Retina (tissue), 1 donor: ENCODE measurements around the gene POLR2B.
"Not testable (repeated sequence)": the region's sequence is repeated elsewhere in the genome, so short reads cannot be mapped to it uniquely, and the experiment has no call there.

Experiments
- DNase-seq: peaks from one replicate; pipeline ENCODE4 v3.0.0-alpha.2; 2016

The POLR2B gene

GRCh38 chr4:57059890-57060716 is 81.4 kb downstream of the POLR2B start:
- DNase-seq: no peak

- not testable (repeated sequence) for DNase-seq
Observed at GRCh38 chr4:57060717-57061067, 82.0 kb downstream of the POLR2B start.

- no peak for DNase-seq
Observed at GRCh38 chr4:57061395-57061794, 82.7 kb downstream of the POLR2B start.

GRCh38 chr4:57063518-57063917 is 84.8 kb downstream of the POLR2B start:
- DNase-seq: no peak

GRCh38 chr4:57064120-57064519 is 85.4 kb downstream of the POLR2B start:
- DNase-seq: no peak

- DNase-seq: no peak
Observed at GRCh38 chr4:57064811-57065711, 86.4 kb downstream of the POLR2B start.

GRCh38 chr4:57065730-57066482 is 87.2 kb downstream of the POLR2B start:
- no peak for DNase-seq

GRCh38 chr4:57068237-57068981 is 89.7 kb downstream of the POLR2B start:
- DNase-seq: no peak

GRCh38 chr4:57070461-57070860 is 91.8 kb downstream of the POLR2B start:
- DNase-seq: no peak

GRCh38 chr4:57071326-57071725 is 92.6 kb downstream of the POLR2B start:
- no peak for DNase-seq

- no peak for DNase-seq
Observed at GRCh38 chr4:57073559-57073958, 94.9 kb downstream of the POLR2B start.

GRCh38 chr4:57074744-57075143 is 96.0 kb downstream of the POLR2B start:
- no peak for DNase-seq

GRCh38 chr4:57075367-57075766 is 96.7 kb downstream of the POLR2B start:
- DNase-seq: no peak

GRCh38 chr4:57076646-57077045 is 98.0 kb downstream of the POLR2B start:
- DNase-seq: no peak

GRCh38 chr4:57077550-57078343 is 99.1 kb downstream of the POLR2B start:
- no peak for DNase-seq

- DNase-seq: peak; percentile 57
Observed at GRCh38 chr4:57078685-57079521, 100.2 kb downstream of the POLR2B start.
